GM21423 (cell line): ENCODE data around the gene PCDHGA1.
"Not testable (repeated sequence)": the region's sequence is repeated elsewhere in the genome, so short reads cannot be mapped to it uniquely, and the experiment has no call there.

Experiments
- ATAC-seq: cut with Tn5 transposase; IDR thresholded peaks from one replicate; pipeline ENCODE4 v1.9.1; 2021; ENCODE audit warnings: mild to moderate bottlenecking, moderate library complexity; ENCODE audit not compliant: unreplicated experiment

The PCDHGA1 gene

GRCh38 chr5:141330299-141331080 lies at the start of gene PCDHGA1:
Gene PCDHGA1 (plus strand): TSS chr5:141330514.
- ATAC-seq = no peak

GRCh38 chr5:141298376-141298775 lies 31.9 kb upstream of the PCDHGA1 start:
- no peak for ATAC-seq

GRCh38 chr5:141303756-141304155 lies 26.6 kb upstream of the PCDHGA1 start, which contains the start of gene SLC25A2:
Gene SLC25A2 (minus strand): TSS chr5:141304049. CDS start chr5:141303865, 184 bp downstream.
- no peak for ATAC-seq

GRCh38 chr5:141306630-141307029 lies 23.7 kb upstream of the PCDHGA1 start:
- no peak for ATAC-seq

GRCh38 chr5:141313711-141314110 lies 16.6 kb upstream of the PCDHGA1 start:
- no peak for ATAC-seq

GRCh38 chr5:141316963-141317362 lies 13.4 kb upstream of the PCDHGA1 start:
- ATAC-seq = not testable (repeated sequence)

- ATAC-seq = no peak
Measured at GRCh38 chr5:141319202-141319601, 11.1 kb upstream of the PCDHGA1 start.

GRCh38 chr5:141319699-141320098 lies 10.6 kb upstream of the PCDHGA1 start:
- ATAC-seq = no peak

GRCh38 chr5:141320225-141321169 lies 9.8 kb upstream of the PCDHGA1 start, which contains the start of gene TAF7:
Gene TAF7 (minus strand): TSS chr5:141320784. CDS start chr5:141320044, 740 bp downstream.
- peak; percentile 95 for ATAC-seq

GRCh38 chr5:141322261-141322660 lies 8.1 kb upstream of the PCDHGA1 start:
- no peak for ATAC-seq

GRCh38 chr5:141326088-141326854 lies 4.0 kb upstream of the PCDHGA1 start:
- ATAC-seq = peak; percentile 80

GRCh38 chr5:141328231-141328630 lies 2.1 kb upstream of the PCDHGA1 start:
- no peak for ATAC-seq

GRCh38 chr5:141332571-141332970 lies 2.3 kb downstream of the PCDHGA1 start:
- ATAC-seq = not testable (repeated sequence)

- no peak for ATAC-seq
Measured at GRCh38 chr5:141338538-141339306, 8.4 kb downstream of the PCDHGA1 start, which contains the start of gene PCDHGA2. Gene PCDHGA2 (plus strand): TSS chr5:141338760.

GRCh38 chr5:141340781-141341354 lies 10.6 kb downstream of the PCDHGA1 start:
- ATAC-seq = not testable (repeated sequence)

- ATAC-seq = no peak
Measured at GRCh38 chr5:141342773-141343172, 12.5 kb downstream of the PCDHGA1 start.

- ATAC-seq = no peak
Measured at GRCh38 chr5:141343242-141343952, 13.1 kb downstream of the PCDHGA1 start, which contains the start of gene PCDHGA3. Gene PCDHGA3 (plus strand): TSS chr5:141343829. CDS start chr5:141344034, 205 bp downstream.

- ATAC-seq = no peak
Measured at GRCh38 chr5:141343953-141344463, 13.7 kb downstream of the PCDHGA1 start.
